Suprapubic skin (tissue), 3 donors: Measurements from ENCODE around the gene KCNB1.

Source experiments
- POLR2A ChIP-seq, 2 donors: fragments of 450-650 bp; IDR thresholded peaks; one replicate each; pipeline ENCODE4 v1.6.1; 2017; ENCODE audit warnings: antibody characterized with exemption in 2 of 2, mild to moderate bottlenecking in 2 of 2, moderate library complexity in 2 of 2
- TF ChIP-seq, protein P1 (sequence below), 2 donors: fragments of 200-600 bp in 1 of 2; fragments of 450-650 bp in 1 of 2; sonication (generic) in 1 of 2; IDR thresholded peaks; one replicate each; pipeline ENCODE4 v1.5.1; 2016 to 2019; ENCODE audit warnings: antibody characterized with exemption in 2 of 2, mild to moderate bottlenecking in 1 of 2, moderate library complexity in 1 of 2

- TF ChIP-seq, protein P1, sequence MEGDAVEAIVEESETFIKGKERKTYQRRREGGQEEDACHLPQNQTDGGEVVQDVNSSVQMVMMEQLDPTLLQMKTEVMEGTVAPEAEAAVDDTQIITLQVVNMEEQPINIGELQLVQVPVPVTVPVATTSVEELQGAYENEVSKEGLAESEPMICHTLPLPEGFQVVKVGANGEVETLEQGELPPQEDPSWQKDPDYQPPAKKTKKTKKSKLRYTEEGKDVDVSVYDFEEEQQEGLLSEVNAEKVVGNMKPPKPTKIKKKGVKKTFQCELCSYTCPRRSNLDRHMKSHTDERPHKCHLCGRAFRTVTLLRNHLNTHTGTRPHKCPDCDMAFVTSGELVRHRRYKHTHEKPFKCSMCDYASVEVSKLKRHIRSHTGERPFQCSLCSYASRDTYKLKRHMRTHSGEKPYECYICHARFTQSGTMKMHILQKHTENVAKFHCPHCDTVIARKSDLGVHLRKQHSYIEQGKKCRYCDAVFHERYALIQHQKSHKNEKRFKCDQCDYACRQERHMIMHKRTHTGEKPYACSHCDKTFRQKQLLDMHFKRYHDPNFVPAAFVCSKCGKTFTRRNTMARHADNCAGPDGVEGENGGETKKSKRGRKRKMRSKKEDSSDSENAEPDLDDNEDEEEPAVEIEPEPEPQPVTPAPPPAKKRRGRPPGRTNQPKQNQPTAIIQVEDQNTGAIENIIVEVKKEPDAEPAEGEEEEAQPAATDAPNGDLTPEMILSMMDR (IDR thresholded peaks at IDR 0.05), result no peak
- TF ChIP-seq POLR2A (IDR thresholded peaks at IDR 0.05), result no peak
Observed at GRCh38 chr20:49518576-49518975, 36.1 kb upstream of the KCNB1 start.
